8988T (cell line): ENCODE data around the gene AFG1L.
"Not testable (repeated sequence)": the region's sequence is repeated elsewhere in the genome, so short reads cannot be mapped to it uniquely, and the experiment has no call there.

ENCODE experiments used
- DNase-seq: peaks from one replicate; pipeline ENCODE4 v3.0.0; 2011

The AFG1L gene

DNA sequence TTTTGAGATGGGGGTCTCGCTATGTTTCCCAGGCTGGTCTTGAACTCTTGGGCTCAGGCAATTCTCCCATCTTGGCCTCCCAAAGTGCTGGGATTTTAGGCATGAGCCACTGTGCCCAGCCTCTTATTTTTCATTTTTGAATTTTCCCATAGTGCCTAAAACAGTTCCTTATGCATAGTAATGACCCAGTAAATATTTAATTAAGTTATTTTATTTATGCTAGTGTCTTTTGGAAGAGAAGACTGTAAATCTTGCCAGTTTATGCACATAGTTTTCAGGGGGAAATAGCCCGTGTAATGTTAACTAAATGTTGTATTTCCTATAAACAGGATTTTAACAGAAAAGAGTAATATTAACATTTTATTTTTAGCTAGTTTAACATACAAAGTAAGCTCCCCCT lies 60.3 kb downstream of the AFG1L start:
- no peak for DNase-seq

DNA sequence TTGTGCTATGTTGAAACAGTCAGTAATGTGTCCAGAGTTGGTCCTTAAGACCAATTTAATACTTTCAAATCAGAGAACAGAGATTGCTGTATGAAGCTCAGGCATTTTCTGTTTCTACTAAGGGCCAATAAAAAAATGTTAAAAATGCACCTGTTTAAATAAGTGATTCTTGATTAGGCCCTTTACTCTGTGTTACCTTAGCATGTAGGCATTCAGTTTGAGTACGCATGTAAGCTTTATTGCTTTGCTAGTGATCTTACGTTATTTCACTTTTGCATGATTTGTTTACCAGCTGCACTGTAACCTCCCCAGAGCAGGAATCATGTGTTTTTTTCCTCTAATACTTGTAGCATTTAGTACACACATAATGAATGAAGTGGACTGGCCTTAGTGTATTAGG lies 61.0 kb downstream of the AFG1L start:
- no peak for DNase-seq

DNA sequence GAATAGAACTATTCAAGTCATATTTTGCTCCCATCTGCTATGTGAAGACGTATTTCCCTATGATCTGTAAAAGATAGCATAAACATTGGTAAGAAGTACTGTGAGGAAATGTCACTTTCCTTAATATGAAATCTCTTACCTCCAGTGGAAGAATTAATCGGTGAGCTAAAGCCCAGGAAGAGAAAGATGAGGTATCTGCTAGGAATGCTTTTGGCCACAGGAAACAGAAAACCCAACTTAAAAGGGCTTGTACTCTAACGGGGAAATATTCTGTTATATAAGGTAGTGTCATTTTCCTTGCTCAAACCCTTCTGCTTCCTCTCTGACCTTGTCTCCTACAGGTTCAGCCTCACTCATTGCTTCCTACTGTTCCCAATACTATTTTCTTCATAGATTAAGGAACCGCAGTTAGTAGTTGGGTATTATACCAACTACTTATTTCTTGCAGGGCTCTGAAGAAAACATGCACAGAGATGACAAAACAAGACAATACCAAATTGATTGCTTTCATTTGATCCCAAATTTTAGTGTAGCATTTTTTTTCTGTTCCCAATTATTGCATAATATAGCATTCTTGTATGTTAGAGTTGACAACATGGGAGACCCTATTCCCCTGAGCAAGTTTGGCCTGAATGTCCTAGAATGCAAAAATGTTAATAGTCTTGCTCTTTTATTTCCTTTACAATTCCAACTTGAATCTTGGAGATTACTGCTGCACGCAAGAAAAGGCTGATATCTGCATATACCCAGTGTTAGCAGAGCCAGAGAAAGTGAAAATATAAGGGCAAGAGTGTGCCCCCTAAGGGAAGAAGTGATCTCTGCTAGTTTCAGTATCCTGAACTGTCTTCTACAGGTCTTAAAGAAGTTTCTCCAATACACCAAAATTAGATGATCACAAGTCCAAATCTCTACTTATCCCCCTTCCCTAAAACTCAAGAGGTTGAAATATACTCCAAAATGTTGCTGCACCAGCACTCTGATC lies 65.3 kb downstream of the AFG1L start:
- DNase-seq = no peak

DNA sequence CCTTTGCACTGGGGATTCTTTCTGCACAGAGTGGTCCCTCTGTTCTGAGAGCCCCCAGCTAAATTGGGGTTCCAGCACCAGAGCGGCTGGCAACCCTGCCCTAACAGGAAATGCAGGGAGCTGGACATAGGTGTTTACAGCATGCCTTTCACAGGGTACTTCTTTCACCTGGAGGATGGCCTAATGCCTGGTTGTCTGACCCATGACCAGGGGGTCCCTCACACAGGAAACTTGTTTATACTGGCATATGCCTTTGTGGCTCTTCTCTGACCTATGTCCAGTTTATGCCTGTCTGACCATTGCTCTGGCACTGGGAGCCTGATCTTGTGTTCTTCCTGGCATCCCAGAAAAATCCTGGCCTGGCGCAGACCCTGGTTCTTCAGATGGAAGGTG lies 66.1 kb downstream of the AFG1L start:
- DNase-seq = no peak

DNA sequence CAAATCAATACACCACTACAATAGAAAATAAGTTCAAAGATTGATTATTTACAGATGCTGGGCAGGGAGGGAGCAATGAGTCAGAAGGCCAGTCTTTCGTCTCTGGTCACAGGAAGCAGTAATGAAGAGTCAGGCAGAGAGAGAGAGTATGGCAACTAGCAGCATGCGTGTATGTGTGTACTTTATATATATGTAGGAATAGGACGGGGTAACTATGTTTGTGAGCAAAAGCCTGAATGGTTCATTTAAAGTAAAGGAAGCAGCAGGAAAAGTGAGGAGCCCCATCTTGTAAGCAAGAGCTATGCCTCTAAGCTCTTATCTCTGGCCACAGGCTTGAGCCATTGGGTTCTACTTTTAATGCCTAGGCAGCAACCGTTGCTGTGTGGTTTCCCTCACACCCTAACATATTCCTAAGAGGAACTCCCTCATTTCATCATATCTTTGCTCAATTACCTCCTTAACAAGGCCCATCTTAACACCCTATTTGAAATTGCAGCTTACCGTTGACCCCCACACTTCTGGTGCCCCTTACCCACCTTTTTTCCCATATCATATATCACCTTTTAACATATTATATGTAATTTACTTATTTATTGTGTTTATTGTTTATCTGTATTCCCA lies 66.6 kb downstream of the AFG1L start:
- DNase-seq = no peak

DNA sequence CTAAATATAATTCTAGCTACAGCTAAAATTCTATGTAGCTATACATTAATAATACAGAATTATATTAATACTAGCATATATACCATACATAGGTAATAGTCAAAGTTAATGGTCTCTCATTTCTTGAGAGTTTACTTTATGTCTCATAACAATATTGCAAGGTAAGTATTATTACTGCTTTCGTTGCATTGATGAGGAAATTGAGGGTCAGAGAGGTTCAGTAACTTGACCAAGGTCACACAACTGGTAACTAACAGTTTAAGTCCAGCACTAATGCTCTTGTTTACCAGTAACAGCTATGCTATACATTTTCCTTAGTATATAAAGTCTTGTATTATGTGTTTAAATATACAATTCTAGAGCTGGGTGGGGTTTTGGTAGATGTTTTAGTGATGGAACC lies 67.6 kb downstream of the AFG1L start:
- DNase-seq = no peak

DNA sequence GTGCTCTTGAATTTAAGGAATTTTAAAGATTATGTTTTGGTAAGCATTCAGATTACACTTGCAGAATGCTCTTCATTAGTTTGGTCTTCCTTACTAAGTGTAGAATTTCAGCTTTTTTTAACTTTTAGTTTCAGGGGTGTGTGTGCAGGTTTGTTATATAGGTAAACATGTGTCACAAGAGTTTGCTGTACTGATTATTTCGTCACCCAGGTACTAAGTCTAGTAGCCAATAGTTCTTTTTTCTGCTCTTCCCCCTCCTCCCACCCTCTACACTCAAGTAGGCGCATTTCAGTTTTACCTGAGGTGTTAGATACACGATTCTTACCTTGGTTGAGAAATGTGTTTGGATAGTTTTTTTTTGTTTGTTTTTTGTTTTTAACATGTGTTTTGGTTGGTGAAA lies 68.3 kb downstream of the AFG1L start:
- no peak for DNase-seq

DNA sequence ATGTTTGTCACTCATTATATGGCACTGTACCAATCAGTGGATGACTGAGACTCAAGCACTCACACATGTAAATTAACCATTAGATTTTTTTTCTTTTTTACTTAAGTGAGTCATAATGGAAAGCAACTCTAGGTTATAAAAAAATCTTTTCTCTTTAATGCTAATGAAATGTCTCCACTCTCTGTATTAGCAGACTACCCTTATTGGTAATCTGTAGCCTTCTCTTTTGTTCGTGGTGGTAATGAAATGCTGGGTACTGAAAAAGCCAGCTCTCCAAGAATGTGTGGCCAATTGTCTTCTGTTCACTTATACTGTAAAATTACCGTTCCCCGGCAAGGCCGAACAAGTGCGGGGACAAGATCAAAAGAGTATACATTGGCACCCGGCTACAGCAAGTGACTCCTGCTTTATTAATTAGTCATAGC lies 69.0 kb downstream of the AFG1L start:
- no peak for DNase-seq

DNA sequence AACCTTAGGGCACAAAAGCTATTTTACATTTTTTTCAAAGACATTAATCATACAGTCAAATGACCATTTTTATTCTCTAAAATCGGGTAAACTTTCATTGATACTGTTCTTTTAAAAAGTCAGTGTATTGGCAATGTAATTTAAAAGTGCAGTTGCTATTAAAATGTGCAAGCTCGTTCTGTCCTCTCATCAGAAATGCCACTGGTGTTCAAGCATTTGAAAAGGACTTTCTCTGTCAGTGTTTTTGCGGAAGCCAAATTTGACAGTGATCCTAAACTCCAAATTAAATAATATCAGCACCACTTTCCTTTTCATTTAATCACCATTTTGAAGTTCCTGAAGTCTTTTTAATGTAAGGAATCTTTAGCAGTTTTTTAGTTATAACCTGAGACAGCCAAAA lies 69.6 kb downstream of the AFG1L start:
- no peak for DNase-seq

DNA sequence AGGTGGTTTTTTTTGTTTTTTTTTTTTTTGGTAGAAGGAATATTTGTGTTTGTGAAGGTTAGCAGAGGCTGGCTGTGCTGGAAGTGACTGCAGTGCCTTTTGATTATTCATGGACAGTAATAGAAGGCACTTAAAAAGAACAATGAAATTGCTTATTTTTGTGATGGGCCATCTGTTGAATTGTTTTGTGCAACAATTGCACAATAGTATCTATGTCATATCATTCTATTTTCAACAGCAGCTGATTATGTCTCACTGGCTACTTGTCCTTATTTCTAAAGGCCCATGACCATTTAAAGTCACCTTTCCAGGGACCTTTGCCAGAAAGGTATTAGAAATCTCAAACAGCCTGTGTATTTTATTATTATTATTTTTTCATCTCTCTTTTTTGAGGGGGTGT lies 70.6 kb downstream of the AFG1L start:
- DNase-seq = no peak

DNA sequence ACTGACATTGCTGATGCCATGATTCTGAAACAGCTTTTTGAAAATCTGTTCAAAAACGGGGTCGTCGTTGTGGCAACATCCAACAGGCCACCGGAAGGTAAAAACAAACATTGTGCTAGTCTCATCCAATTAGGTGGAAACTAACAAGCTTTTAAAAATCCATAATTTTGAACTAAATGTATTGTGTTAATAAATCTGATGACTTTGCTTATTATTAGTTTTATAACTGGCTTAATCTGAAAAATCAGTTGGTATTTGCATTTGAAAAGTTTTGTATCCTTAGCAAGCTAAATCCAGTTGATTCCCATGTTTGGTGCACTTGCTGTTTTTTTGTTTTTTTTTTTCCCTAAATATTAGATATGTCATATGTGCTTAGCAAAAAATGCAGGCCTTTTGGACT lies 71.4 kb downstream of the AFG1L start:
- no peak for DNase-seq

DNA sequence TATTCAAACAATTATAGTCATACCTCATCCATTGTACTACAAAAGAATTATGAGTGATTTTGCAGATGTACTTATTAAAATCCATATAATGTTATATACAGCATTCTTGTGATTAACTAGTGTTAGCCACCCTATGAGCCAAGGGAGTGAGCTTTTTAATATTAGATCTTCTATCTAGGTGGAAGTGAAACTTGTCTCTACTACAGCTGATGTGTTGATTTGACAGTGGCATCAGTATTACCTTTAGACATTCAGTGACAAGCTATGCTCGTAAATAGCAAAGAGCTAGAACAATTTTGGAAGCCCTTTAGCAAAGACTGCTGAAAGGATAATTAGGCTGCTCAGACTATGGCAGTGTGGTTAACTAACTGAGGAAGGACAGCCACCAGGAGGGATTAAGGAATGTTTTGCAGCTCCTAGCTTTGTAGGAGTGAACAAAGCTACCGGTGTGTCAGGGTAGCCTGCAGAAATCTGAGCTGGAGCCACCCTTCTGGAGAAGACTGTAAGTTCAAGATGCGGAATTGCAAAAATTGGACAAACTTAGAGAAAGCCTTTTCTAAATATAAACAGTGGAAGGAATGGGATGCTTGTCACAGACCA lies 73.7 kb downstream of the AFG1L start:
- no peak for DNase-seq

DNA sequence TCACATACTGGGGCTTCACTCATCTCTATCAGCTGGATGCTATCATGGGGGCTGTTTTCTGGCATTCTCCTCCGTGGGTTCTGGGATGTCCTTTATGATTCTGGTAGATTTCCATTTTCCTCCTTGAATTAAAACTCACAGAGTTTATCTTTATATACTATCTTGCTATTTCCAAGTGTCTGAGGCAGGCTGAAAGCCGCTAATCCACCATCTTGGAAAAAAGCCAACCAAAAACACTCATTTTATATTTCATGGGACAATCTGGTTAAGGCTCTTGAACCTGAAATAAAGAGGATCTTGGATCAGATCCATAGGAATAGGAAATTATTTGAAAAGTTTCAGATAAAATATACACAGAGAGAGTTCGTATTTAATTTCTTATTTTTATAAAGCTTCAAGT lies 86.0 kb downstream of the AFG1L start:
- no peak for DNase-seq

DNA sequence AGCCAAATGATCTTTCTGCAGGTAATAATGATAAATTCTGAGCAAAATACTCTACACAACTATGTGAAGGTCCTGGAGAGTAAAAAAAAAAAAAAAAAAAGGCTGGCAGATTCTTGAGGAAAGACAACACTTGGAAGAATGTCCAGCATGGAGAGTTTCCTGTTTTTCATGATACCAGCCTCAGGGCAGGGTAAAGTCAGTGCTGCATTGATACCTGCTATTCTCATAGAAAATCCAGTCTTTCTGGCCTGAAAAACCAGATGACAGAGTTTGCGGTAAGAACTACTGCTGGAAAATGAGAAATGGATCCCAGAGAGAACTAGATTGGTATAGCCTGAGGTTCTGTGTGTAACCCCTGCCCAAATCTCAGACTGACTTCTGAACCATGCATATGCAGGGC lies 89.1 kb downstream of the AFG1L start:
- DNase-seq = no peak

DNA sequence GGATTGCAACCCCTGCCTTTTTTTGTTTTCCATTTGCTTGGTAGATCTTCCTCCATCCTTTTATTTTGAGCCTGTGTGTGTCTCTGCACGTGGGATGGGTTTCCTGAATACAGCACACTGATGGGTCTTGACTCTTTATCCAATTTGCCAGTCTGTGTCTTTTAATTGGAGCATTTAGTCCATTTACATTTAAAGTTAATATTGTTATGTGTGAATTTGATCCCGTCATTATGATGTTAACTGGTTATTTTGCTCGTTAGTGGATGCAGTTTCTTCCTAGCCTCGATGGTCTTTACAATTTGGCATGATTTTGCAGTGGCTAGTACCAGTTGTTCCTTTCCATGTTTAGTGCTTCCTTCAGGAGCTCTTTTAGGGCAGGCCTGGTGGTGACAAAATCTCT lies 94.3 kb downstream of the AFG1L start:
- not testable (repeated sequence) for DNase-seq

DNA sequence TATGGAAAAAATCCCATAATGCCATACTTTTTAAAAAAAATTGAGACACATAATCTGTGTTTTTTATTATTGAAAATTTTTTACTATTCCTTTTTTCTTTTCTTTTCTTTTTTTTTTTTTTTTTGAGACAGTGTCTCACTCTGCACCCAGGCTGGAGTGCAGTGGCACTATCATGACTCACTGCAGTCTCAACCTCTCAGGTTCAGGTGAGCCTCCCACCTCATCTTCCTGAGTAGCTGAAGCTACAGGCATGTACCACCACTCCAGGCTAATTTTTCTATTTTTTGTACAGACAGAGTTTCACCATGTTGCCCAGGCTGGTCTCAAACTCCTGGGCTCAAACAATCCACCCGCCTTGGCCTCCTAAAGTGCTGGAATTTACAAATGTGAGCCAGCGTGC lies 100.4 kb downstream of the AFG1L start:
- DNase-seq = no peak

DNA sequence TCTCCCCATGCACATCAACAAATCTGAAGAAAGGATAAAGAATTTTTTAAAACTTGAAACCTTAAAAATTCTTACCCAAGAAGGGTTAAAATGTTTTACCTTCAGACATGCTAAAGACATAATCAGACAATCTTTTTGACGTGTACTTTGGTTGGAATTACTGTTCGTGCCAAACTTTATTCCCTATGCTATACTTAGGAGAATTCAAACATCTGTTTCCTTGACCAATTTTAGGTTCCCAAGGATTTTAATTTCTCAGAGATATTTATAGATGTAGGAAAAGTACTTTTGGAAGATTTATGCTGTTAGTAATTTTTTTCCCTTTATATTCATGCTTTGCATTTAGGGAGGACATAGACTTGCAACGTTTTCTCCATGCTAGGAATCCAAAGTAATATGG lies 108.4 kb downstream of the AFG1L start:
- DNase-seq = no peak

DNA sequence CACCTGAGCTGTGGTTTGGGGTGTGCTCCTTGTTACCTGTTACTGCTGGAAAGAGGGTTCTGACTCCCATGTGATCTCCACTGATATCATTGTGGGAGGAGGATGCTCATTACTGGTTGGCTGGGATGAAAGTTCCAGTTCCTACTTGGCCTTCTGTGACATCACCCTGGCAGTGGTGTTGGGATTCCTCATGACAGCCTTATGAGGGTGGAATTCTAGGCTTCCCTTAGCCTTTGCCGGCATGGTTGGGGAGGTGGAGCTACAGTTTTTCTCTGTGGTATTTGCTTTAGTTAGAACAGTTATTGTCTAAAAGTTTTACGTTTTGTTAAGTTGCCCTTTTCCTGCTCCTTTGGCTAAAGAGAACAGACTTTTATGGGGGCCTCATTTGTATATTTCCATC lies 112.1 kb downstream of the AFG1L start:
- DNase-seq = no peak

DNA sequence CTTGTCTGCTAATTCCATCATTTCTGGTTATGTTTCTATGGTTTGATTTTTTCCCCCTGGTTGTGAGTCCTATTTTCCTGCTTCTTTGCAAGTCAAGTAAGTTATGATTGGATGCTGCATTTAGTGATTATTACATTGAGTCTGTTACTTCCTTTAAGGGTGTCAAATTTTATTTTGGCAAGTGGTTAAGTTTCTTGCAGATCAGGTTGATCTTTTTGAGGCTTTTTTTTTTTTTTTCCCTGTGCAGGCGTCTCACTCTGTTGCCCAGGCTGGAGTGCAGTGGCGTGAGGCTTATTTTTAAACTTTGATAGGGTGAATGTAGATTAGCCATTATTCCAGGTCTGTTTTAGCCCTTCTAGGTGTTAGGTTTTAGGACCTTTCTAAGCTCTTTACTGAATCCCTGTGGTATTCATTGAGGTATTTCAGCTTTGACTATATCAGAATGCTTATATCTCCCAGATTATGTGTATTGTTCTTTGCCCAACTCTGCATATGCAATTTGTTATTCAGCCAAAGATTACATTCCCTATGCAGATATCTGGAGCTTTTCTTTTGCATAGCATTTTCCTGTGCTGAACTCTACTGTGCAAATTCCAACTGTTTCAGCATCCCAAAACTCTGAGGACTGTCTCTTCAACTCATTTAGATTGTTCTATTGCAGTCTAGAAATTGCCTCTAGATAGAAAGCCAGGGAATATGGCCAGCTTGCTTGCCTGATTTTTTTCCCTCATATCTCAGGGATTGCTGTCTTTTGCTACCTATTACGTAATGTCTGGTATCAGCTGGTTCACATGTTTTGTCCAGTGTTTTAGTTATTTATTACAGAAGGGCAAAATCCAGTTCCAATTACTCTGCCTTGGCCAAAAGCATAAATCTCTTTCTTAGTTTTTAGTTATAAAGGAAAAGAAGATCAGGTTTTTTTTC lies 113.3 kb downstream of the AFG1L start:
- DNase-seq = no peak

DNA sequence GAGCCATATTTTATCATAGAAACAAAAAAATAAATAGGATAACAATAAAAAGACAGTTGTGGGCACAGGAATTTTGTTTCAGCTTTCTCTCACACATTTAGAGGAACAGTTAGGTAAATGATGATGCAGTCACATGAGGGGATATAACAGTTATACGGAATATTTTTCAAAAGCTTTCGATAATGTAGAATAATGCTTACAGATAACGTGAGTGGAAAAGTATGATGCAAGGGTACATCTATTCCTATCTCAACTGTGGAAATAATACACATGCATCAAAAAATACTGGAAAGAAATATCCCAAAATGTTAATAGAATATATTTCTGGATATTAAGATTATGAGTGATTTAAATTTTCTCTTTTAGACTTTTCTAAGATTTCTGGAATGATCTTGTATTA lies 114.0 kb downstream of the AFG1L start:
- no peak for DNase-seq

DNA sequence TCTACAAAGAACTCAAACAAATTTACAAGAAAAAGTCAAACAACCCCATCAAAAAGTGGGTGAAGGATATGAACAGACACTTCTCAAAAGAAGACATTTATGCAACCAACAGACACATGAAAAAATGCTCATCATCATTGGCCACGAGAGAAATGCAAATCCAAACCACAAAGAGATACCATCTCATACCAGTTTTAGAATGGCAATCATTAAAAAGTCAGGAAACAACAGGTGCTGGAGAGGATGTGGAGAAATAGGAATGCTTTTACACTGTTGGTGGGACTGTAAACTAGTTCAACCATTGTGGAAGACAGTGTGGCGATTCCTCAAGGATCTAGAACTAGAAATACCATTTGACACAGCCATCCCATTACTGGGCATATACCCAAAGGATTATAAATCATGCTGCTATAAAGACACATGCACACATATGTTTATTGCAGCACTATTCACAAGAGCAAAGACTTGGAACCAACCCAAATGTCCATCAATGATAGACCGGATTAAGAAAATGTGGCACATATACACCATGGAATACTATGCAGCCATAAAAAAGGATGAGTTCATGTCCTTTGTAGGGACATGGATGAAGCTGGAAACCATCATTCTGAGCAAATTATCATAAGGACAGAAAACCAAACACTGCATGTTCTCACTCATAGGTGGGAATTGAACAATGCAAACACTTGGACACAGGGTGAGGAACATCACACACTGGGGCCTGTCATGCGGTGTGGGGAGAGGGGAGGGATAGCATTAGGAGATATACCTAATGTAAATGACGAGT lies 121.4 kb downstream of the AFG1L start:
- DNase-seq = not testable (repeated sequence)

DNA sequence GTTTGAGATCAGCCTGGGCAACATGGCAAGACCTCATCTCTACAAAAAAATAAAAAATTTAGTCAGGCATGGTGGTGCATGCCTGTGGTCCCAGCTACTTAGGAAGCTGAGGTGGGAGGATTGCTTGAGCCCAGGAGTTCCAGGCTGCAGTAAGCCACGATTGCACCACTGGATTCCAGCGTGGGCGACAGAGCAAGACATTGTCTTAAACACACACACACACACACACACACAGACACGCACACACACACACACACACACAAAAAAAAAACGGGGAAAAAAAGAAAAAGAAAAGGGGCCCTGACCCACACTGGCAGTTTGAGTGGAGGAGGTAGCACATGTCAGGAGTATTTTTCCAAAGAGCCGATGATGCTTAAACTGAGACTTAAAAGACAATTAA lies 122.2 kb downstream of the AFG1L start:
- no peak for DNase-seq
